ENCODE results near the gene SLC37A4.

SLC37A4 gene

DNA sequence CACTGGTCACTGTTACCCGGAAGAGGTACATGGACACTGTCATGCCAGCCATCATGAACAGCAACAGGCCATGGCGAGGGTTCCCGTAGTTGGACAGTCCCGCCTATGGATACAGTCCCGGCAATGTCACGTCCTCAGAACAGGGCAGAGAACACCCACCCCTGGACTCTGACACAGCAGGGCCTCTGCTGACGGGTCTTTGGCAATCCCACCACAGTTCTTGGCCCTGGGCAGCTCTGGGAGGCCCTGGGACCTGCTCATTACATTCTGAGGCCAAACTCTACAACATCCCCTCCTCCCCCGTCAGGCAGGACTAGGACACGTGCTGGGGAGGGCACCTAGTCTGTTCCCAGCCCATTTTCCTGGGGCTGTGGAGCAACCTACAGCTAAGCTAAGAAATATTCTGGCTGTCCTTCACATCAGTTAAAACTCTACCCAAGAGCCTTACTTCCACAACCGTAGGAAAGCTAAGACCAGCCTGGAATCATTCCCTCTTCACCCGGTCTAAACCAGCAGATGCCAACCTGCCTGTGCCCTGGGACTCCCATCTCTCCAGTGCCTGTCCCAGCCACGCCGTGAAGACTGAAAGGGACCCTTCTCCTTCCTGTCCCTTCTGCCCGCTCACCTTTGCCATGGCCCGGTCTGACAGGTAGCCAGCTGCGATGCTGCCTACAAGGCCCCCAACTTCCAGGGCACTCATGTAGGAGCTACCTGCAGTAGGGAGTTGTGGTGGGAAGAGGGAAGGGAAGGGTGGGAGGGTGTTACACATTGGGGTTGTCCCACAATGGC is 4.5 kb downstream of the SLC37A4 start:
- Histone ChIP-seq H3K4me3 (ENCODE audit: low read length) (no peak overlapping the region), H3K4me2 (ENCODE audit: low read depth, low read length) (no peak overlapping the region), H3K9me2 (replicated peaks; ENCODE audit: insufficient read depth, low read length) (no peaks in the 10 kb centered on the region), H4K20me1 (ENCODE audit: insufficient read depth, low read length) (0 out of 2 replicates have a peak, but pooled peaks cover 2% of the 10 kb centered on the region), H3K79me2 (ENCODE audit: low read length) (peaks cover 87% of the 10 kb centered on the region), H3K9ac (ENCODE audit: low read length) (no peak overlapping the region), H3K4me1 (ENCODE audit: low read length) (peaks cover 53% of the 10 kb centered on the region), H3F3A (ENCODE audit: insufficient read depth, low read length) (peaks cover 44% of the 10 kb centered on the region), H3K27ac (ENCODE audit: low read length) (no peak overlapping the region), H3K9me3 (replicated peaks; ENCODE audit: insufficient read depth, low read length) (no peaks in the 10 kb centered on the region), H3K36me3 (replicated peaks; ENCODE audit: insufficient read depth, low read length) (no peaks in the 10 kb centered on the region), H2AFZ (ENCODE audit: low read length) (no peak overlapping the region), H3K27me3 (replicated peaks; ENCODE audit: insufficient read depth, low read length) (no peaks in the 10 kb centered on the region)
- DNase-seq = no peak
- TF ChIP-seq EZH2 (optimal IDR thresholded peaks at IDR 0.05; ENCODE audit: low read depth, low read length) = no peak
- TF ChIP-seq EZH2phosphoT487 (IDR thresholded peaks at IDR 0.05; ENCODE audit: low read length) = no peak
- TF ChIP-seq, protein P1, sequence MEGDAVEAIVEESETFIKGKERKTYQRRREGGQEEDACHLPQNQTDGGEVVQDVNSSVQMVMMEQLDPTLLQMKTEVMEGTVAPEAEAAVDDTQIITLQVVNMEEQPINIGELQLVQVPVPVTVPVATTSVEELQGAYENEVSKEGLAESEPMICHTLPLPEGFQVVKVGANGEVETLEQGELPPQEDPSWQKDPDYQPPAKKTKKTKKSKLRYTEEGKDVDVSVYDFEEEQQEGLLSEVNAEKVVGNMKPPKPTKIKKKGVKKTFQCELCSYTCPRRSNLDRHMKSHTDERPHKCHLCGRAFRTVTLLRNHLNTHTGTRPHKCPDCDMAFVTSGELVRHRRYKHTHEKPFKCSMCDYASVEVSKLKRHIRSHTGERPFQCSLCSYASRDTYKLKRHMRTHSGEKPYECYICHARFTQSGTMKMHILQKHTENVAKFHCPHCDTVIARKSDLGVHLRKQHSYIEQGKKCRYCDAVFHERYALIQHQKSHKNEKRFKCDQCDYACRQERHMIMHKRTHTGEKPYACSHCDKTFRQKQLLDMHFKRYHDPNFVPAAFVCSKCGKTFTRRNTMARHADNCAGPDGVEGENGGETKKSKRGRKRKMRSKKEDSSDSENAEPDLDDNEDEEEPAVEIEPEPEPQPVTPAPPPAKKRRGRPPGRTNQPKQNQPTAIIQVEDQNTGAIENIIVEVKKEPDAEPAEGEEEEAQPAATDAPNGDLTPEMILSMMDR (IDR thresholded peaks at IDR 0.05; ENCODE audit: low read length) = no peak

DNA sequence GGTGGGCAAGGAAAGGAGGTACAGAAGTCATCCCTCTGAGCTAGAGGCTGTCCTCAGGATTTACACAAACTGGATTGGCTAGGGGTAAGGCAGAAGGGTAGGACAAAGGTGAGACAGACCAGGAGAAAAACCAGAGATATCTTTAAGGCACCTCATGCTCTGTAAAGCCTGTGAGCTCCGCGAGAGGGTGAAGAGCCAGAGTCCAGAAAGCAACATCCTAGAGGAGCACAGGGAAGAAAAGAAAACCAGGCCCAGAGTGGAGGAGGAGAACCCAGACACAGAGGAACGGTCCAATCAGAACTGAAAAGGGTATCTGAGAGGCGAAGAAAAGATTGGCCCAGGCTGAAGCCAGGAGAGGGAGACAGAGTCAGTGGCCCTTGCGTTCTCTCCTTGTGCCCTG is 5.1 kb downstream of the SLC37A4 start:
- no peak for DNase-seq
- Histone ChIP-seq H2AFZ (ENCODE audit: low read length) (no peak overlapping the region), H3K79me2 (ENCODE audit: low read length) (peaks cover 92% of the 10 kb centered on the region), H3K27me3 (replicated peaks; ENCODE audit: insufficient read depth, low read length) (no peaks in the 10 kb centered on the region), H4K20me1 (ENCODE audit: insufficient read depth, low read length) (0 out of 2 replicates have a peak, but pooled peaks cover 3% of the 10 kb centered on the region), H3F3A (ENCODE audit: insufficient read depth, low read length) (peaks cover 45% of the 10 kb centered on the region), H3K9me3 (replicated peaks; ENCODE audit: insufficient read depth, low read length) (no peaks in the 10 kb centered on the region), H3K4me1 (ENCODE audit: low read length) (peaks cover 56% of the 10 kb centered on the region), H3K4me3 (ENCODE audit: low read length) (no peak overlapping the region), H3K9ac (ENCODE audit: low read length) (no peak overlapping the region), H3K4me2 (ENCODE audit: low read depth, low read length) (no peak overlapping the region), H3K9me2 (replicated peaks; ENCODE audit: insufficient read depth, low read length) (no peaks in the 10 kb centered on the region), H3K27ac (ENCODE audit: low read length) (no peak overlapping the region), H3K36me3 (replicated peaks; ENCODE audit: insufficient read depth, low read length) (no peaks in the 10 kb centered on the region)
- TF ChIP-seq EZH2 (optimal IDR thresholded peaks at IDR 0.05; ENCODE audit: low read depth, low read length) (no peak), EZH2phosphoT487 (IDR thresholded peaks at IDR 0.05; ENCODE audit: low read length) (no peak)
- TF ChIP-seq, protein P1 (IDR thresholded peaks at IDR 0.05; ENCODE audit: low read length) = no peak

DNA sequence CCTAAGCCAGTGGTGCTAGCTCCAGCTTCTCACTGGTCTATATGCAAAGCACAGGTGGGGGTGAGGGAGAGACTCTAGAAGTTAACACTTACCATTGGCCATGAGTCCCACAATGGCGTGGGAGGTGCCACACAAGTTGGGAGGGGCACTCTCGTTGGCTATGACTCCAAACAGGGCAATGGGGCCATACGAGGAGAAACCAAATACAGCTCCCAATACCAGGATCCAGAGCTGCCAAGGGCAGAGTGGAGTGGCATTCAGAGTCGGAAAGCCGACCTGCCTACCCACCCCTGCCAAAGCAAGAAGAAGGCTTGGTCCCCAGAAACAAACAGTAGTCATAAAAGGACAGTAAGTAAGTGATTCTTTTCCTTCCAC is 5.6 kb downstream of the SLC37A4 start:
- H3K9me2 ChIP-seq (replicated peaks; ENCODE audit: insufficient read depth, low read length) = no peaks in the 10 kb centered on the region
- H3K9me3 ChIP-seq (replicated peaks; ENCODE audit: insufficient read depth, low read length) = no peaks in the 10 kb centered on the region
- no peak overlapping the region for H3K9ac ChIP-seq (ENCODE audit: low read length)
- no peak overlapping the region for H3K4me3 ChIP-seq (ENCODE audit: low read length)
- H3K79me2 ChIP-seq (ENCODE audit: low read length) = peaks cover 92% of the 10 kb centered on the region
- H3K27ac ChIP-seq (ENCODE audit: low read length) = no peak overlapping the region
- no peak overlapping the region for H2AFZ ChIP-seq (ENCODE audit: low read length)
- no peak for DNase-seq
- H3F3A ChIP-seq (ENCODE audit: insufficient read depth, low read length) = peaks cover 44% of the 10 kb centered on the region
- H3K36me3 ChIP-seq (replicated peaks; ENCODE audit: insufficient read depth, low read length) = no peaks in the 10 kb centered on the region
- TF ChIP-seq, protein P1 (IDR thresholded peaks at IDR 0.05; ENCODE audit: low read length) = no peak
- TF ChIP-seq EZH2phosphoT487 (IDR thresholded peaks at IDR 0.05; ENCODE audit: low read length) (no peak), EZH2 (optimal IDR thresholded peaks at IDR 0.05; ENCODE audit: low read depth, low read length) (no peak)
- H3K27me3 ChIP-seq (replicated peaks; ENCODE audit: insufficient read depth, low read length) = no peaks in the 10 kb centered on the region
- H4K20me1 ChIP-seq (ENCODE audit: insufficient read depth, low read length) = 0 out of 2 replicates have a peak, but pooled peaks cover 3% of the 10 kb centered on the region
- no peak overlapping the region for H3K4me2 ChIP-seq (ENCODE audit: low read depth, low read length)
- peaks cover 59% of the 10 kb centered on the region for H3K4me1 ChIP-seq (ENCODE audit: low read length)

Data from MM.1S (cell line).